RWPE2 (cell line): ENCODE data around the gene LCN1.

Source experiments
- ATAC-seq: fragments of 200-7000 bp; cut with Tn5 transposase; 3 replicates; pipeline ENCODE4 v1.9.1; 2021; ENCODE audit warnings: low read depth
- DNase-seq: peaks from one replicate; pipeline ENCODE4 v3.0.0-alpha.2; 2020; ENCODE audit warnings: low spot score
- H3K27ac ChIP-seq: fragments of 450-650 bp; 2 replicates; pipeline ENCODE4 v1.5.1; 2017; ENCODE audit warnings: mild to moderate bottlenecking; ENCODE audit not compliant: poor library complexity, severe bottlenecking
- H3K27me3 ChIP-seq: fragments of 250-450 bp; sonication (Bioruptor Pico); 2 replicates; pipeline ENCODE4 v1.5.1; 2021; ENCODE audit warnings: mild to moderate bottlenecking, moderate library complexity; ENCODE audit not compliant: insufficient read depth, poor library complexity, severe bottlenecking
- H3K36me3 ChIP-seq: fragments of 250-450 bp; sonication (Bioruptor Pico); 2 replicates; pipeline ENCODE4 v1.5.1; 2020; ENCODE audit warnings: low read depth, mild to moderate bottlenecking, moderate library complexity
- H3K4me1 ChIP-seq: fragments of 250-450 bp; sonication (Bioruptor Pico); 2 replicates; pipeline ENCODE4 v1.5.1; 2021; ENCODE audit warnings: mild to moderate bottlenecking, moderate library complexity; ENCODE audit not compliant: insufficient read depth, poor library complexity, severe bottlenecking
- H3K4me3 ChIP-seq: fragments of 250-450 bp; sonication (Bioruptor Pico); 2 replicates; pipeline ENCODE4 v1.5.1; 2021; ENCODE audit warnings: mild to moderate bottlenecking, moderate library complexity; ENCODE audit not compliant: severe bottlenecking
- H3K9me3 ChIP-seq: fragments of 250-450 bp; sonication (Bioruptor Pico); 2 replicates; pipeline ENCODE4 v1.5.1; 2021; ENCODE audit warnings: mild to moderate bottlenecking, moderate library complexity; ENCODE audit not compliant: severe bottlenecking
- TF ChIP-seq, protein P1 (sequence below): fragments of 450-650 bp; IDR thresholded peaks from one replicate; pipeline ENCODE4 v1.5.1; 2017; ENCODE audit warnings: mild to moderate bottlenecking, moderate library complexity; ENCODE audit not compliant: poor library complexity, severe bottlenecking

Gene LCN1

GRCh38 chr9:135559606-135560005 is 38.4 kb downstream of the LCN1 start:
- Histone ChIP-seq H3K27me3 (no peaks in the 10 kb centered on the region), H3K36me3 (no peaks in the 10 kb centered on the region), H3K4me3 (no peak overlapping the region), H3K27ac (no peak overlapping the region), H3K4me1 (no peaks in the 10 kb centered on the region), H3K9me3 (no peaks in the 10 kb centered on the region)
- TF ChIP-seq, protein P1, sequence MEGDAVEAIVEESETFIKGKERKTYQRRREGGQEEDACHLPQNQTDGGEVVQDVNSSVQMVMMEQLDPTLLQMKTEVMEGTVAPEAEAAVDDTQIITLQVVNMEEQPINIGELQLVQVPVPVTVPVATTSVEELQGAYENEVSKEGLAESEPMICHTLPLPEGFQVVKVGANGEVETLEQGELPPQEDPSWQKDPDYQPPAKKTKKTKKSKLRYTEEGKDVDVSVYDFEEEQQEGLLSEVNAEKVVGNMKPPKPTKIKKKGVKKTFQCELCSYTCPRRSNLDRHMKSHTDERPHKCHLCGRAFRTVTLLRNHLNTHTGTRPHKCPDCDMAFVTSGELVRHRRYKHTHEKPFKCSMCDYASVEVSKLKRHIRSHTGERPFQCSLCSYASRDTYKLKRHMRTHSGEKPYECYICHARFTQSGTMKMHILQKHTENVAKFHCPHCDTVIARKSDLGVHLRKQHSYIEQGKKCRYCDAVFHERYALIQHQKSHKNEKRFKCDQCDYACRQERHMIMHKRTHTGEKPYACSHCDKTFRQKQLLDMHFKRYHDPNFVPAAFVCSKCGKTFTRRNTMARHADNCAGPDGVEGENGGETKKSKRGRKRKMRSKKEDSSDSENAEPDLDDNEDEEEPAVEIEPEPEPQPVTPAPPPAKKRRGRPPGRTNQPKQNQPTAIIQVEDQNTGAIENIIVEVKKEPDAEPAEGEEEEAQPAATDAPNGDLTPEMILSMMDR: no peak
- DNase-seq (no peak), ATAC-seq (0 out of 3 replicates have a peak, but pooled peaks have one; percentile 31)

DNA sequence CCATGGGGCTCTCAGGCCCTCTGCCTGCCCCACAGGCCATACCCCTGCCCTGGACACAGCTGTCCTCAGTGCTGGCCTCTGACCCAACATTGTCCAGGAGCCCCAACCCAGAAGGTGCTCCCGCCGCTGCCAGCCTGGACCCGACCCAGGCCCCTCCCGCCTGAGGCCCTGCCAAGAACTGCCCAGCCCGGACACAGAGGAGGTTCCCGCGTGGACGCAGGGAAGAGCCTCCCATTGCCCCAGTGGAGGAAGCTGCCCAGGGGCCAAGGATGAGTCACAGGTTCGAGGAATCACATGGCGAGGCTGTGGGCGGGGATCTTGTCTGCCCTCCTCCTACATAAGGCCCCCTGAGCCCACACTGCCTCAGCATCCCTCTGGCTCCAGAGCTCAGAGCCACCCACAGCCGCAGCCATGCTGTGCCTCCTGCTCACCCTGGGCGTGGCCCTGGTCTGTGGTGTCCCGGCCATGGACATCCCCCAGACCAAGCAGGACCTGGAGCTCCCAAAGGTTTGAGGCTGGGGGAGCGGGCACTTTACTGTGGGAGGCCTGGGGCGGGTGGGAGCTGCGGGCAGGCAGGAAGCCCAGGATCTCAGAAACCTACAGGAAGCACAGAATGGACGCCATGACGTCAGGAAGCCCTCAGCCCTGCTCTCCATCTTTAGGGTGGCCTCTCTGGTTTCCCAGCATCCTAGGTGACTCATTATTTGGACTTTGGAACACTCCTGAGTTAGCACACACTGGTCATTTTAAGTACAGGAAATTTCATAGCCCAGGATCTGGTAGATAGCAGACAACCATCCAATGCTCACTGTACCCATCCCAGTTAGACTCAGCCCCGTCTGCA is 40.4 kb downstream of the LCN1 start, which contains the start of gene PAEP:
Gene PAEP (plus strand): TSS at position 366 of the 844 bp plus-strand sequence.
- Histone ChIP-seq H3K36me3 (no peaks in the 10 kb centered on the region), H3K27ac (no peak within 1 kb of the TSS), H3K4me1 (no peaks in the 10 kb centered on the region), H3K4me3 (no peak within 1 kb of the TSS), H3K27me3 (peaks cover 2% of the 10 kb centered on the region), H3K9me3 (no peaks in the 10 kb centered on the region)
- no peak for ATAC-seq
- peak; percentile 37 for DNase-seq
- TF ChIP-seq, protein P1: no peak

DNA sequence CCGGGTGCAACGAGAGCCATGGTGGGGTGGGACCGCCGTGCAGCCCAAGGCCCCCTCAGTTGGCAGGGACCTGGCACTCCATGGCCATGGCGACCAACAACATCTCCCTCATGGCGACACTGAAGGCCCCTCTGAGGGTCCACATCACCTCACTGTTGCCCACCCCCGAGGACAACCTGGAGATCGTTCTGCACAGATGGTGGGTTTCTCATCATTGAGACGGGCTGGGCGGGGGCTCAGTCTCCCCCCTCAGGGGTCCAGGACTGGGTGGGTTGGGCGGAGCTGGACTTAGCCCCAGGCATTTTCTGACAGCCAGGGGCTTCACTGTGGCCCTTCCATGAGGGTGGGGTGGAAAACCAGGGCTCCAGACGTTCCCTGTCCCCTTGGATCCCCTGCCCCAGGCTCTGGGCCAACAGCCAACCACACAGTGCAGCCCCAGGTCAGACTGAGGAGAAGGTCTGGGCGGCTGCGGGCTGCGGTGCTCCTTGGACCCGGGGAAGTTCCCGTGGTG is 41.0 kb downstream of the LCN1 start:
- no peak overlapping the region for H3K4me3 ChIP-seq
- TF ChIP-seq, protein P1: no peak
- no peak overlapping the region for H3K27ac ChIP-seq
- H3K36me3 ChIP-seq: no peaks in the 10 kb centered on the region
- peaks cover 5% of the 10 kb centered on the region for H3K27me3 ChIP-seq
- no peaks in the 10 kb centered on the region for H3K4me1 ChIP-seq
- ATAC-seq: no peak
- no peak for DNase-seq
- H3K9me3 ChIP-seq: no peaks in the 10 kb centered on the region

- no peak overlapping the region for H3K4me3 ChIP-seq
- H3K27ac ChIP-seq: no peak overlapping the region
- H3K36me3 ChIP-seq: no peaks in the 10 kb centered on the region
- TF ChIP-seq, protein P1: no peak
- no peaks in the 10 kb centered on the region for H3K9me3 ChIP-seq
- DNase-seq (no peak), ATAC-seq (no peak)
- peaks cover 8% of the 10 kb centered on the region for H3K27me3 ChIP-seq
- no peaks in the 10 kb centered on the region for H3K4me1 ChIP-seq
Measured at GRCh38 chr9:135563039-135563476, 41.8 kb downstream of the LCN1 start.

GRCh38 chr9:135563858-135564257 is 42.6 kb downstream of the LCN1 start:
- ATAC-seq (no peak), DNase-seq (peak; percentile 44)
- H3K27ac ChIP-seq: no peak overlapping the region
- no peaks in the 10 kb centered on the region for H3K9me3 ChIP-seq
- TF ChIP-seq, protein P1: no peak
- no peaks in the 10 kb centered on the region for H3K4me1 ChIP-seq
- H3K27me3 ChIP-seq: peaks cover 8% of the 10 kb centered on the region
- no peaks in the 10 kb centered on the region for H3K36me3 ChIP-seq
- no peak overlapping the region for H3K4me3 ChIP-seq
